Glomerular endothelial cell (primary cell): Measurements from ENCODE around the gene PLIN1. TPM values are rescaled to one million over a fixed set of nuclear protein-coding genes. Genes with fewer than 3 reads are reported as not detected.
"Not testable (repeated sequence)": the region's sequence is repeated elsewhere in the genome, so short reads cannot be mapped to it uniquely, and the experiment has no call there.

Source experiments
- DNase-seq: peaks from one replicate; pipeline ENCODE4 v3.0.0-alpha.2; 2011; ENCODE audit warnings: low read depth, low spot score; ENCODE audit errors: extremely low read depth
- total RNA-seq: library from RNA; depleted of rRNA; stranded (reverse); fragments of >200 nt; gene quantifications from 2 replicates; pipeline ENCODE4 v1.2.3, GENCODE V29; 2015

The PLIN1 gene
- total RNA-seq: 0.35 TPM in 1 of 2 replicates, not detected in the other

DNA sequence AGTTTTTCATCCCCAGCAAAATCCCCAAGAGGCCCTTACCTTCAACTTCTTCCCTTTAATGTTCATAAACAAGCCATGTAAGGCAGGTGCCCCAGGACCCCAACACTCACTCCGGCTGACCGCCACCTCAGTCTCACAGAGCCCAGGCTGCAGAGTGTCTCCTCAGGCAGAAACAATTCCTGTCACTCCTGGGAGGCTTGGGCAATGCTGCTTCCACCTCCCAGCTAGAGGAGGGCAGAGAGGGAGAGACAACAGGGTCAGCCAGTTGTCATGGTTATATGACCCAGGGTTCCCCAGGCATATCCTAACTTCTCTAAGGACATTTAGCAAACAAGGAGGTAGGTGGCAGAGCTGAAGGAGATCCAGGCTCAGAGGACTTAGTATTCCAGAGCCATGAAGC, at the start of gene PLIN1:
Gene PLIN1 (minus strand): TSS at position 156 of the 400 bp plus-strand sequence. CDS start 1,878 bp downstream, outside the sequence.
- DNase-seq: no peak

- no peak for DNase-seq
These were observed 49.1 kb upstream of the PLIN1 start for GRCh38 chr15:89728254-89728653.

DNA sequence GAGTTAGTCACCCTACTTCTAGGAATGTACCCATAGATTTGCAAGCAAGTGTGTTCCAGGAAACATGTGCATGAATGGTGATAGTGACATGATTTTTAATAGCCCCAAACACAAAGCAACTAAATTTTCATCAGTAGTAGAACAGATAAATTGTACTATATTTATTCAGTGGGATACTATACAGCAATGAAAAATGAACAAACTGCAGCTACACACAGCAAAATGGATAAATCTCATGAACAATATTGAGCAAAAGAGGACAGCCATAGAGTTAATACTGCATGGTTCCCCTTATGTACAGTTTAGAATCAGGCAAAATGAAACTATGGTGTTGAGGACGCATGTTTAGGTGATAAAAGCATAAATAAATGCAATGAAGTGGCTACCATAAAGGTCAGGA, 45.9 kb upstream of the PLIN1 start:
- no peak for DNase-seq

GRCh38 chr15:89724621-89725020, 45.5 kb upstream of the PLIN1 start:
- DNase-seq: no peak

DNA sequence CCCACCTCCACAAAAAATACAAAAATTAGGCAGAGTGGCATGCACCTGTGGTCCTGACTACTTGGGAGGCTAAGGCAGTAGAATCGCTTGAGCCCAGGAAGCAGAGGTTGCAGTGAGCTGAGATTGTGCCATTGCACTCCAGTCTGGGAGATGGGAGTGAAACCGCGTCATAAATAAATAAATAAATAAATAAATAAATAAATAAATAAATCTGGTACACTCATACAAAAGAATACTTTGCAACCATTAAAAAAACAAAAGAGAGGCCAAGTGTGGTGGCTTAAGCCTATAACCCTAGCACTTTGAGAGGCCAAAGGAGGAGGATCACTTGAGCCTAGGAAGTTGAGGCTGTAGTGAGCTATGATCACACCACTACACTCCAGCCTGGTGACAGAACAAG, 43.9 kb upstream of the PLIN1 start:
- no peak for DNase-seq

DNA sequence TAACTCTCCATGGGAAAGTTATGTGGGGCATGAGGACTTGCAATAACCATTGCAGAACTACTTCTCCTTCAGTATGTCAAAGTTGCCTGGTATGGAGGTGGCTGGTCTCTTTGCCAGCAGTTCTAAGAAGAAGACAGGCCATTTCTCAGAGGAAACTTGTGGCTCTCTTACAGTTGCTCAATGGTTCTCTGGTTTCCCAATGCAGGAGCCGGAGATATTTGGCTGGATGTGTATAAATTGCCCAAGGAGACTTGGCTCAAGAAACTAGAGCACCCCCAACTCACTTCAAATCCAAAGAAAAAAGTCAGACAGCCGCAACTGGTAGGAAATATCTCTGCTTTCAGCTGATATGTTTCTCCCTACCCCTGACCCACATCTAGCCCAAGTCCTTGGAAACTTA, 35.6 kb upstream of the PLIN1 start:
- no peak for DNase-seq

DNA sequence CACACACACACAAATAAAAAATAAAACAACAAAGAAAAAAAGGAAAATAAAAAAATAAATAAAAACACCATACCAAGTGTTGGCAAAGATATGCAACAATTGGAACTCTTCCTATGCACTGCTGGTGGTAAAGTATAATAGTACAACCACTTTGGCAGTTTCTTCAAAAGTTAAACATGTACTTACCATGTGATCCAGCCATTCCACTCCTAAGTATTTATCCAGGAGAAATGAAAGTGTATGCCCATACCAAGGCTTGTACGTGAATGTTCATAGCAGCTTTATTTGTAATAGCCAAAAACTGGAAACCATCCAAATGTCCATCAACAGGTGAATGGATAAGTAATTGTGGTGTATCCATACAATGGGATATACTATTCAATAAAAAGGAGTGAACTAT, 28.4 kb upstream of the PLIN1 start:
- DNase-seq: no peak

- DNase-seq: no peak
These were observed 25.2 kb upstream of the PLIN1 start for GRCh38 chr15:89704411-89704810.

- DNase-seq: no peak
These were observed 16.0 kb upstream of the PLIN1 start for GRCh38 chr15:89695198-89695597.

- no peak for DNase-seq
These were observed 14.5 kb upstream of the PLIN1 start for GRCh38 chr15:89693696-89694095.

- no peak for DNase-seq
These were observed 13.9 kb upstream of the PLIN1 start for GRCh38 chr15:89693091-89693490.

GRCh38 chr15:89690276-89691218, 11.4 kb upstream of the PLIN1 start, which contains the start of the genes PEX11A and WDR93:
Gene PEX11A, minus strand, starts transcription at chr15:89690754. Its CDS starts 122 bp downstream, at chr15:89690632.
Gene WDR93, plus strand, starts transcription at chr15:89690811. Its CDS starts 10,936 bp downstream, at chr15:89701747.
- no peak for DNase-seq

DNA sequence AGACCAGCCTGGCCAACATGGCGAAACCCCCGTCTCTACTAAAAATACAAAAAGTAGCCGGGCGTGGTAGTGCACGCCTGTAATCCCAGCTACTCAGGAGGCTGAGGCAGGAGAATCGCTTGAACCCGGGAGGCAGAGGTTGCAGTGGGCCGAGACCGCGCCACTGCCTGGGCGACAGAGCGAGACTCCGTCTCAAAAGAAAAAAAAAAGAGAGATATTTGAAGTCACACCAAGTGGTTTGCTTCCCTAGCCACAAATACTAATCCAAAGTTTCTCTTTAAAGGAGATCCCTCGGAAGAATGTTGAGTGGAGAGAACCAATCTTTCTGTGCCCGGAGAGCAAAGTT, 10.7 kb upstream of the PLIN1 start:
- DNase-seq: not testable (repeated sequence)

- no peak for DNase-seq
These were observed 7.4 kb upstream of the PLIN1 start for GRCh38 chr15:89686522-89686921.

- DNase-seq: no peak
These were observed 6.8 kb upstream of the PLIN1 start for GRCh38 chr15:89685995-89686394.

DNA sequence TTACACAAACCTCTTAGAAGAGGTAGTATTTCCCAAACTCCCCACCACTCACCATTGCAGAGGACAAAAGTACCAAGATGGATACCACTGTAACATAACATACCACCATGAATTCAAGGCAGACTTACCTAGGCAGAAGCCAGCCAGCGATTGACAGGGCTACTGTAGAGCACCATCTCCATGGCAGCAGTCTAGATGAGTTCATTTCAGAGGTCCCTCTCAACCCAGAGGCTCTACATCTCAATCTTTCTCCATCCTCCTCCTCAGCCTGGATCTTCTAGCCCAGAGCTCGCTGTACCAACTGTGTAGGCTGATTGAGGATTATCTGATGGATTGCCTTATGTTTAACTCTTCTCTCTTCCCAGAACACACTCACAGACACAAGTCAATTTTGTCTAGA, 2.0 kb upstream of the PLIN1 start:
- DNase-seq: no peak

DNA sequence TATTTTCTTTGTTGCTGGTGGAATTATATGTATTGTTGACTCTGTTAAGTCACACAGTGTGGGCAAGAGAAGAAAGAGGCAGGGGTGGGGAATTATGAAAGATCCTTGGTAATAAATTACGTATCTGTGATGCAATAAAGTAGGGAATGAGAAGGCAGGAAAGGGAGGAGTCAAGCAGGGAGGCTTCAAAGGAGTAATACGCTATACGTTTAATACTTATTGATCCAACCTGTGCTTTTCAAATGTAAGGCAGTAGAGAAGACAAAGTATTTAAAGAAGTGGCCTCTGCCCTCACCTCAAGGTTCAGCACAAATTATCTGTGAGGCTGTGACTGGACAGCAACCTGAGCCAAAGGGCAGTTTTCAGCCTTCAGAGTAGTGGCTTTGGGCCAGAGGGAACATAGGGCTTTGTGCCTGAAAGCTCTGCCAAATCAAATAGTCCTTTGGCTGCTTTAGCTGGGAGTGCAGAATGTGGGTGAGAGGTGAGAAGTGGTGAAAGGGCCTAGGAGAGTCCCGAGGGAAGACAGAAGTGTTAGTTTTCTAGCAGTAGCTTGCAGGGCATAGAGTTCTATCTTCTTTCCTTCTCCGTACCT, 1.2 kb upstream of the PLIN1 start:
- no peak for DNase-seq

DNA sequence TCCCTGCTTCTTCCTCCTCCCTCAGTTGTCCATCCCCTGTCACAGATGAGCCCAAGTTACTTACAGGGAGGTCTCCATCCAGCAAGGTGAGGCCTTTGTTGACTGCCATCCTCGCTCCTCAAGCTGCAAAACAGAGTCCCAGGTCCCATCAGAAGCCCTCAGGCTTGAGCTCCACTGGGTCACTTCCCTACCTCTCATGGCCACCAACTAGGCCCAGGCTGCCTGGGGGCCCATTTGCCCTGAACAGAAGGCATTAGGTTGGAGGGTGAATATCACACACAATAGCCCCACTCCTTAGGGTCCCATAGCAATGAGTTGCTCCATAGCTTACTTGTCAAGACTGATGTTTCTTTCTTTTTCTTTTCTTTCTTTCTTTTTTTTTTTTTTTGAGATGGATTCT, 1.8 kb downstream of the PLIN1 start:
- no peak for DNase-seq

GRCh38 chr15:89675606-89676005, 3.6 kb downstream of the PLIN1 start:
- no peak for DNase-seq

- no peak for DNase-seq
These were observed 4.6 kb downstream of the PLIN1 start for GRCh38 chr15:89674526-89674925.

DNA sequence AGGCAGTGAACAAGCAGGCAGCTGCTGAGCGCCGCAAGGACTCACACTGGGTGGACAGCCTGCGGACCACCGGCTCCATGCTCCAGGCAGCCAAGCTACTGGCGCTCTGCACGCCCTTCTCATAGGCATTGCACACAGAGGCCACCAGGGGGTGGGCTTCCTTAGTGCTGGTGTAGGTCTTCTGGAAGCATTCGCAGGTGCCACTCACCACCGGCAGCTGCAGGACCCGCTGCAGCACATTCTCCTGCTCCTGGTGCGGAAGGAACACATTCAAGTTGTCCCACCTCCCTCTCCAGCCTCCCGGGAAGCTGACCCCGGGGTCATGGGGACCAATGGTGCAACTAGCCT, 6.0 kb downstream of the PLIN1 start:
- DNase-seq: no peak
